ENCODE results near the gene UTP11. TPM values are rescaled to one million over a fixed set of nuclear protein-coding genes. Genes with fewer than 3 reads are reported as not detected.

The UTP11 gene
- total RNA-seq, 2 experiments from 2014 or later = 51.2 to 52.3 TPM

DNA sequence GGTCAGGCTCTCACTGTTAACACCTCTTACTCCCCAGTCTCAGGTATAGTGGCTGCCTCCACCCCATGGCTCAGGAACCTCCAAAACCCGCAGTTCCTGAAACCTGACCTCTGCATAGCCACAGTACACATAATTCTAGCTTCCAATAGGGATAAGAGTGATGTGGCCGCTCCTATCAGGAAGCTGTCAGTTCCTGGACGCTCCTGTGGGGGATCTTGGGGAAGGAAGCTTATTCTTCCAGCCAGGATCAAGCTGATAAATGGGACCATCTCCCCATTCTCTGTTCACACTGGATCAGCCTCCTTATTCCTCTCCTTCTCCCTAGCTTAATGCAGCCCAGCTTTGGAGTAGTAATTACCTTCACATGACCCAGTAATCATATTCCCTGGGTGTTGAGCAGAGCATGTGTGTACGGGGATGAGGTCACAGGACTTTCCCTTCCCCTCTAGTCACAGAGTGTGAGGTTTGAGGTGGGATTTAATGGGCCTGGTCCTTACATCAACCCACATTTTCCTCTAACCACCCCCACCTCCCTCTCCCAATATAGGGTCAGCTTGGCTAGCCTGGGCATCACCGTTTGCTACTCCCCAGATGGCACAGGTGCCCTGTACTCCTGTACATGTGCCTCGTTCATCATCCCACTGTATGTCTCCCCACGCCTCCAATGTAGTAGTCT lies 41.0 kb downstream of the UTP11 start:
- Mint-ChIP-seq H3K36me3 (no peaks in the 10 kb centered on the region), H3K27ac (no peak overlapping the region), H3K4me1 (ENCODE audit: low read depth) (peaks cover 10% of the 10 kb centered on the region), H3K4me3 (no peak overlapping the region), H3K9me3 (no peaks in the 10 kb centered on the region), H3K27me3 (peaks cover 3% of the 10 kb centered on the region)
- CTCF ChIA-PET = interaction anchor here (2.7 kb wide), 1 partner anchor 19 kb away, joined by 15 read pairs; no protein-coding TSS in a partner anchor
- no peak for DNase-seq
- intact Hi-C loops (cut with micrococcal nuclease) = no loop called here
- POLR2A ChIA-PET = no interaction called here

DNA sequence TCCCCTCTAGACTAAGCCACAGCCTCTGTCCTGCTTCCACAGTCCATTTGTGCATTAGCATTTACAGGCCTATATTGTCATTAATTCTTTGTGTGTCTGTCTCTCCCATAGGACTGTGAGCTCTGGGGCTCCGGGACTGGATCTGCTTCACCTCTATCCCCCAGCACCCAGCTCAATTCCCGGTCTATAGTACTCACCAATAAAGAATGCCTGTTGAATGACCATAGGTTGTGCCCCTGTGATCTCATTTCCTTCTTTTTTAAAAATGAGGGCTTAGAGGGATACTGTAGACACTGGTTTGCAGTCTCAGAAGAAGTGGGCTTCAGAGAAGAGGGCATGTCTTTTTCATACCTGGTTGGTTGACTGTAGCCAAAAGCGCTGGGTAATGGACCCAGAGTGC lies 42.9 kb downstream of the UTP11 start:
- H3K9me3 Mint-ChIP-seq = no peaks in the 10 kb centered on the region
- CTCF ChIA-PET = no interaction called here
- peaks cover 10% of the 10 kb centered on the region for H3K4me1 Mint-ChIP-seq (ENCODE audit: low read depth)
- DNase-seq = no peak
- POLR2A ChIA-PET = no interaction called here
- H3K36me3 Mint-ChIP-seq = no peaks in the 10 kb centered on the region
- H3K4me3 Mint-ChIP-seq = no peak overlapping the region
- intact Hi-C loops (cut with micrococcal nuclease) = no loop called here
- H3K27me3 Mint-ChIP-seq = peaks cover 2% of the 10 kb centered on the region
- H3K27ac Mint-ChIP-seq = no peak overlapping the region

DNA sequence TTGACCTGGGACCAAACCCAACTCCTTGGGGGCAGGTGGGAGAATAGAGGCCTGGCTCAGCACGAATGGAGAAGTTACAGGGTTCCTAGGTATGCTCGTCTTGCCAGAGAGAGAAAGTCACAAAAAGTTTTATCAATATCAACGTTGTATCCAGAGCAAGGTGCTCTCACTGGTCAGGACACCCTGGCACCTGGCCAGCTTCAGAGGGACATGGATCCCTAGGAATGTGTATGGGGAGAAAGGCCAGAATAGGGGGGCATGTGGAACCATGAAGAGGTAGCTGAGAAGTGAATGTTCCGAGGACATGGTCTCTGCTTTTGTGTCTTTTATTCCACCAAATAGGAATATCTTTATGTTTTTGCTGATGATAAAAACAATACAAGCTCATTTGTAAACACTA lies 43.4 kb downstream of the UTP11 start:
- H3K27ac Mint-ChIP-seq = no peak overlapping the region
- H3K4me1 Mint-ChIP-seq (ENCODE audit: low read depth) = peaks cover 10% of the 10 kb centered on the region
- DNase-seq = no peak
- H3K4me3 Mint-ChIP-seq = no peak overlapping the region
- ChIA-PET CTCF (no interaction called here), POLR2A (no interaction called here)
- intact Hi-C loops (cut with micrococcal nuclease) = no loop called here
- H3K36me3 Mint-ChIP-seq = no peaks in the 10 kb centered on the region
- peaks cover 2% of the 10 kb centered on the region for H3K27me3 Mint-ChIP-seq
- no peaks in the 10 kb centered on the region for H3K9me3 Mint-ChIP-seq

DNA sequence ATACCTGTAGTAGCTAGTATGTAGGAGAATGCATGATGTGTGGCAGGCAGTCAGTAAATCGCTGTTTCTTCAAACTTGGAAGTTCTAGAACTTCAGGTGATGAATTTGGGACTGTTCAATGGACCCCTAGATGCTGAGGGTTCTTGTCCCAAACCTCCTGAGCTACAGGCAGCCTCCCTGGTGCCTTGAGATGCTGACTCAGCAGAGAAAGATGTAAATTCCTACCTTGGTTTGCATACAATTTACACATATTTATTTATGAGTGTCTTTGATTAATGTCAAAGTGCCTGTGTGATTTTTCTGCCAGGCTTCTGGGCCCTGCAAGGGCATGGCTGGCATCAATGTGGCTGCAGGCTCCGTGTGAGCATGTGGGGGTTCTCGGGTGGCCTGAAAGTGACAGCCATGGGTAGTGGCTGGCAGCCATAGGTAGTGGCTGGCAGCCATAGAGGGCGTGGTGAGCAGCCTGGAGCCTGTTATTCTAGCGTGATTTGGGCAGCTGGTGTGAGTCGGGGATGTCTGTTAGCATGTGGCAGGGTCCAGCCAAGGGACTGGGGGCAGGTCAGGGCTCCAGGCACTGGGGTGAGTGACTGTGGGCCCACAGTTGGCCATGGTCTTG lies 47.2 kb downstream of the UTP11 start:
- intact Hi-C loops (cut with micrococcal nuclease) = no loop called here
- CTCF ChIA-PET = interaction anchor here (1.9 kb wide), 1 partner anchor 12 kb away, joined by 7 read pairs; no protein-coding TSS in a partner anchor
- Mint-ChIP-seq H3K27me3 (peaks cover 2% of the 10 kb centered on the region), H3K4me3 (no peak overlapping the region), H3K27ac (no peak overlapping the region), H3K9me3 (no peaks in the 10 kb centered on the region), H3K4me1 (ENCODE audit: low read depth) (peaks cover 9% of the 10 kb centered on the region), H3K36me3 (no peaks in the 10 kb centered on the region)
- no peak for DNase-seq
- POLR2A ChIA-PET = interaction anchor here (1.1 kb wide), 1 partner anchor 31 kb away, joined by 3 read pairs; no protein-coding TSS in a partner anchor

DNA sequence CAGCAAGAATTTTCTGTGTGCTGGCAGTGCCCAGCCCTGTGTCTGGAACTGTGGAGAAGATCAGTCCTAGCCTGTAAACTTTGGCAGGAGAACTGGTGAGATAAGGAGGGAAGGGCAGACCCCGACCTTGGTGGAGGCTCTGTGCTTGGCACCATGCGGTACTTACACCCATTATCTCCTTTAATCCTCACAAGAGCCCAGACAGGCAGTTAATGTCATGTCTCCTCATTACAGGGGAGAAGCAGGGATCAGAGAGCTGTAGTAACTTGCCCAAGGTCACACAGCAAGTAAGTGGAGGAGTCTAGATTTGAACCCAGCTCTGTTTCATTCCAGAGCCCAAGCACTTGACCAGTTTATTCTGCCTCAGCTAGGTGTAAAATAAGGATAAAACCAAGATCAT lies 48.0 kb downstream of the UTP11 start:
- intact Hi-C loops (cut with micrococcal nuclease) = no loop called here
- no peaks in the 10 kb centered on the region for H3K9me3 Mint-ChIP-seq
- no peak for DNase-seq
- H3K4me3 Mint-ChIP-seq = no peak overlapping the region
- POLR2A ChIA-PET = no interaction called here
- H3K27ac Mint-ChIP-seq = no peak overlapping the region
- CTCF ChIA-PET = interaction anchor here (1.9 kb wide), 1 partner anchor 11 kb away, joined by 7 read pairs; no protein-coding TSS in a partner anchor
- H3K27me3 Mint-ChIP-seq = no peaks in the 10 kb centered on the region
- H3K4me1 Mint-ChIP-seq (ENCODE audit: low read depth) = peaks cover 9% of the 10 kb centered on the region
- no peaks in the 10 kb centered on the region for H3K36me3 Mint-ChIP-seq

DNA sequence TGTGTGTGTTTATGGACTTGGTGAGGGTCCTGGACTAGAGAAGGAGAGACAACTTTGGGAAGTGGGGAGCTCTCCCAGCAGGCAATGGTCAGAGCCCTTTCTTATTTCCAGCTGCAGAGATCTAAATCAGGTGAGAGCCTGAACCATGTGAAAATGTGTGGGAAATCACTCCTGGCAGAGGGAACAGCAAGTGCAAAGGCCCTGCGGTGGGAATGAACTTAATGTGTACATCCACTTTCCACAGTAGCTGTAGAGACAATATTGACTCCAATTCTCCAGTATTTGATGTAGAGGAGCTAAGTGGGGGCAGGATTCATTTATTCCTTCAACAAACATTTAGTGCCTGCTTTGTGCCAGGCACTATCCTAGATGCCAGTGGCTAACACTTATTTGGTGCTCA lies 48.8 kb downstream of the UTP11 start:
- Mint-ChIP-seq H3K4me1 (ENCODE audit: low read depth) (peaks cover 9% of the 10 kb centered on the region), H3K9me3 (no peaks in the 10 kb centered on the region), H3K27me3 (no peaks in the 10 kb centered on the region), H3K4me3 (no peak overlapping the region), H3K36me3 (no peaks in the 10 kb centered on the region), H3K27ac (no peak overlapping the region)
- CTCF ChIA-PET = interaction anchor here (1.0 to 1.4 kb wide), 3 partner anchors 31 to 35 kb away, joined by 3 to 4 read pairs (median 4); no protein-coding TSS in a partner anchor
- DNase-seq = no peak
- intact Hi-C loops (cut with micrococcal nuclease) = no loop called here
- POLR2A ChIA-PET = no interaction called here

DNA sequence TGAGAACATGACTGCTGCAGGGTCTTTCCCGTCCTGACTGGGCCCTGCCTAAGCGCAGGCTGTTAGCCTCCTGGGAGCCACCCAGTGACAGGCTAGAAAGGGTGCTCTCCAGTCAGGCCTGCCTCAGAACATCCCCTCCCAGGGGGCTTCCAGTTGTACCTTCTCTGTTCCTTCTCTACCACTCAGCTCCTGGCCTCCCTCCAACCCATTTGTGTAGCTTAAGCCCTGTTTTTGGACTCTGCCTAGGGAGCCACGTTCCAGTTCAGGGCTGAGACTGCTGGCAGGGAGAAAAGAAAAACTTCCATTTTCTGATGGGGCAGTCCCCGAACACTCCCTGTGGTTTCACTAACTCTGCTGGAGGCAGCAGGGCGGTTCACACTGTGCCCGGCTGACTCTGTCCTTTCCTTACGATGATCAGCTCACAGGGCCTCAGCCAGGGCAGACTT lies 49.4 kb downstream of the UTP11 start:
- no peak overlapping the region for H3K4me3 Mint-ChIP-seq
- no peaks in the 10 kb centered on the region for H3K27me3 Mint-ChIP-seq
- H3K9me3 Mint-ChIP-seq = no peaks in the 10 kb centered on the region
- intact Hi-C loops (cut with micrococcal nuclease) = no loop called here
- CTCF ChIA-PET = interaction anchor here (1.0 to 1.4 kb wide), 3 partner anchors 32 to 35 kb away, joined by 3 to 4 read pairs (median 4); no protein-coding TSS in a partner anchor
- H3K4me1 Mint-ChIP-seq (ENCODE audit: low read depth) = peaks cover 9% of the 10 kb centered on the region
- no peak overlapping the region for H3K27ac Mint-ChIP-seq
- DNase-seq = peak; percentile 37
- POLR2A ChIA-PET = no interaction called here
- H3K36me3 Mint-ChIP-seq = no peaks in the 10 kb centered on the region

DNA sequence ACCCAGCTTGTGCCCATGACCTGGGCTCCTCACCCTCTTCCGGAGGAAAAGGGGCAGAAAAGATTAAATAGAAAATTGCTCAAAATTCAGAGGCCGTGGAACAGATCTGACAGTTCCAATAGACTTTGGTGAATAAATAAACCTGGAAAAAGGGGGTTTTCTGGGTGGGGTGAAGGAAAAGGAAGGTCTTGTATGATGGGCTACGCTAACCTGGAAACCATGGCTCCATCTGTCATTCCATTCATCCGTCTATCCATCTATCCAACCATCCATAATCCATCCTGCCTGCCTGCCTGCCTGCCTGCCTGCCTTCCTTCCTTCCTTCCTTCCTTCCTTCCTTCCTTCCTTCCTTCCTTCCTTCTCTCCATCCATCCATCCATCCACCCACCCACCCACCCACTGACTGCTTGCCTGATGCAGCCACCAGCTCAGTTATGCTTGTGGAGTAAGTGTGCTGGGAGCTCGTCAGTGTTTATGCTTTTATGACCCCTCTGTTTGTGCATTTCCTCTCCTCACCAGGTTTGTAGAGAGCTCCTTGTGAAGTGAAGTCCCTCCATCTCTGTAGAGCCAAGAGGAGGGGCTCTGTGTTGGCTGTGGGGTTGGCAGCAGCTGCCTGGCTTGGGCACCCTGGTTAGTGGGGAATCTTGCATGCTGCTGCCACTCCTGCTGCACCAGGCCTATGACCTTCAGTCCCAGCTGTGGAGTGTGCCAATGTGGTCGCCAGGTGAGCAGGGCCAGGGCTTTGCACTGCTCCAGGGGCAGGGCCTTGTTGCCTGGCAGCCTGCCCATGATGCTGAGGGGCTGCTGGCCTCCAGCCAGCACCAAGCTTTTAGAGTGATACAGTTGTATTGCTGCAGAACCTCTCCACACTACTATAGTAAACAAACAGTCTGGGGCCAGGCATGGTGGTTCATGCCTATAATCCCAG lies 50.1 kb downstream of the UTP11 start:
- POLR2A ChIA-PET = no interaction called here
- CTCF ChIA-PET = interaction anchor here (1.0 to 1.4 kb wide), 3 partner anchors 10 to 36 kb away, joined by 3 to 4 read pairs (median 4); no protein-coding TSS in a partner anchor

DNA sequence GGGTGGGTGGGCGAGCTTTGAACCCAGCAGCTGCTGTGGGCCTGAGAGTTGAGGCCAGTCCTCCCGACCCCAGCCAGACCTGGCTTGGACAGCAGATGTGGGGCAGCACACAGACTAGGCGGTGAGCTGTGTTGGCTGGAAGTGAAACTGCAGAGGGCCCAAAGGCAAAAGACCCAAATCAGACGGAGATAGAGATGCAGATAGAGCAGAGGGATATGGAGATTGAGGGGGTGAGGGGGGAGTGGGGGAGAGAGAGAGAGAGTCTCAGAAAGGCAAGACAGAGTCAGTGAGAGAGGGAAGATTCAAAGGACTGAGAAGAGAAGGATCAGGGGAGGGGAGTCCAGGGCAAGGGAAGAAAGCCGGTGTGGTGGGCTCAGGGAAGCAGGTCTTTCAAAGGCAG lies 51.1 kb downstream of the UTP11 start:
- no peak overlapping the region for H3K27ac Mint-ChIP-seq
- POLR2A ChIA-PET = no interaction called here
- intact Hi-C loops (cut with micrococcal nuclease) = no loop called here
- H3K9me3 Mint-ChIP-seq = no peaks in the 10 kb centered on the region
- no peak for DNase-seq
- no peak overlapping the region for H3K4me3 Mint-ChIP-seq
- peaks cover 5% of the 10 kb centered on the region for H3K27me3 Mint-ChIP-seq
- H3K36me3 Mint-ChIP-seq = no peaks in the 10 kb centered on the region
- peaks cover 9% of the 10 kb centered on the region for H3K4me1 Mint-ChIP-seq (ENCODE audit: low read depth)
- CTCF ChIA-PET = interaction anchor here (1.3 kb wide), 1 partner anchor 9 kb away, joined by 3 read pairs; no protein-coding TSS in a partner anchor

More for the DNA sequence above, 50.1 kb downstream of the UTP11 start:
- no peak for DNase-seq
- H3K4me3 Mint-ChIP-seq = no peak overlapping the region
- no peaks in the 10 kb centered on the region for H3K36me3 Mint-ChIP-seq
- H3K9me3 Mint-ChIP-seq = no peaks in the 10 kb centered on the region
- H3K27ac Mint-ChIP-seq = no peak overlapping the region
- H3K27me3 Mint-ChIP-seq = no peaks in the 10 kb centered on the region
- intact Hi-C loops (cut with micrococcal nuclease) = no loop called here
- peaks cover 9% of the 10 kb centered on the region for H3K4me1 Mint-ChIP-seq (ENCODE audit: low read depth)

DNA sequence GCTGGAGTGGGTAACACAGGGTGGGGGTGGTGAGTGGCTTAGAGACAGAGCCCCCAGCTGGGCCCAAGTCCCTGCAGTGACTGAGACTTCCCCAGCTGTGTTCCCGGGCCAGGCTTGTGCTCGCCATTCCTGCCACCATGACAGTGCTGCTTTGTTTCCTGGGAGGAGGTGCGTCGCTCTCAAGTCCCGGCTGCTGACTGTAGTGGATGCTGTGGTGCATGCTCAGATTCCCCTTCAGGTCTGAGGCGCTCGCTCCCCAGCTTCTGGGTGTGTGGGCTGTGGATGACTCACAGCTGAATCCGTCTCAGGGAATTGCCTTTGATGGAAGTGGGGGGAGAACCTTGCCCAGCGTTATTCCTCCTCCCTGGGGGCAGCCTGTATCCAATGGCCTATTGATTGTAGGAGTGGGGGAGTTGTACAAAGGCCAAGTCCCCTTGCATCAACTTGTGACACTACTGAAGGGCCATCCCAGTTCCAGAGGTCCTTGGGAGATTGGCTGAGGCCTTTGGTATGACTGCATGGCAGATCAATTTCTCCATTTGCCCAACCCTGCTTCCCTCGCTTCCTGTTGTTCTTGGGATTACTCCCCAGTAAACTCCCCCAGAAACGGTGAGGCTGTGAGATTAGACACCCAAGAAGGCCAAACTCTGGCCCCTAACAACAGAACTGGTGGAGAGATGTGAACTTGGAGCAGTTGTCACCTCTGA lies 51.8 kb downstream of the UTP11 start:
- H3K9me3 Mint-ChIP-seq = no peaks in the 10 kb centered on the region
- no peak overlapping the region for H3K27ac Mint-ChIP-seq
- ChIA-PET CTCF (interaction anchor here (1.3 kb wide), 1 partner anchor 8 kb away, joined by 3 read pairs; no protein-coding TSS in a partner anchor), POLR2A (interaction anchor here (0.7 kb wide), 1 partner anchor 13 kb away, joined by 3 read pairs; no protein-coding TSS in a partner anchor)
- DNase-seq = no peak
- peaks cover 6% of the 10 kb centered on the region for H3K27me3 Mint-ChIP-seq
- H3K36me3 Mint-ChIP-seq = no peaks in the 10 kb centered on the region
- no peak overlapping the region for H3K4me3 Mint-ChIP-seq
- peaks cover 9% of the 10 kb centered on the region for H3K4me1 Mint-ChIP-seq (ENCODE audit: low read depth)
- intact Hi-C loops (cut with micrococcal nuclease) = no loop called here

DNA sequence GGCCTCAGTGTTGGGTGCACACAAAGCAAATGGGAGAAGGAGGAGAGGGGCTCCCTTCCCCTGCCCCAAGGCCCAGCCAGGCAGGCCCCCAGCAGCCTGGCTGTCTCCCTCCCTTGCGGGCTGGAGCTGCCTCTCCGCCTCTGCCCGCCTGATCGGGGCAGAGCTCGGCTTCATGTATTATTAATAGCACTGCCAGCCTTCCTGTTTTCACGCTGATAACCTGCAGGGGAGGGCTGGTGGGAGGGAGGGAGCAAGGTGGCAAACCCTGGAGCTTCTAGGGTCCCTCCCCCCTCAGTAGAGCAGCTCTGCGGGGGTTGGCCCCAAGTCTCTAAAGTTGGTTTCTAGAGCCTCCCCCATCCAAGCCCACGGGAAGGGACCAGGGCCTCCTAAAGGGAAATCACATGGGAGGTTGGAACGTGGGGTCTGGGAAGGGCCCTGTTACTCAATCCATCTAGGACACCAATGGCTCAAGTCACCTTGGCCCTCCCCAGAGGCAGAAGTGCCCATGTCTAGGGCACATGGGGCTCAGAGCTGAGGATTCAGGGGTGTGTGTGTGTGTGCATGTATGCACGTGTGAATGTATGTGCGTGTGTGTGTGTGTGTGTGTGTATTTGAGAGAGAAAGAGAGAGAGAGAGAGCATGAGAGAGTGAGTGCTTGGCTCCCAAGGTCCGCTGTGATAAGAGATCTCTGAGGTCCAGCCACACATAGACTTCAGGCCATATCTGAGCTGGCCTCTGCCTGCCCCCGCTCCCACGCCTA lies 55.9 kb downstream of the UTP11 start:
- ChIA-PET POLR2A (no interaction called here), CTCF (interaction anchor here (0.8 to 6.0 kb wide), 2 partner anchors 20 to 42 kb away, joined by 3 to 101 read pairs; no protein-coding TSS in a partner anchor)
- peaks cover 17% of the 10 kb centered on the region for H3K27me3 Mint-ChIP-seq
- no peak overlapping the region for H3K27ac Mint-ChIP-seq
- H3K36me3 Mint-ChIP-seq = no peaks in the 10 kb centered on the region
- no peaks in the 10 kb centered on the region for H3K4me1 Mint-ChIP-seq (ENCODE audit: low read depth)
- no peaks in the 10 kb centered on the region for H3K9me3 Mint-ChIP-seq
- H3K4me3 Mint-ChIP-seq = no peak overlapping the region
- no peak for DNase-seq
- intact Hi-C loops (cut with micrococcal nuclease) = no loop called here
